Smooth muscle cell (in vitro differentiated cells): ENCODE results near the gene SYCE1. TPM values are rescaled to one million over a fixed set of nuclear protein-coding genes. Genes with fewer than 3 reads are reported as not detected.

Source experiments
- DNase-seq: peaks from one replicate; lab custom pipeline; 2025; ENCODE audit not compliant: unreplicated experiment; lab: John Stamatoyannopoulos, UW
- H2AFZ ChIP-seq: fragments of 200-600 bp; sonication (generic); 2 replicates; pipeline ENCODE4 v1.6.0; 2016; ENCODE audit warnings: antibody characterized with exemption, low read depth, mild to moderate bottlenecking
- H3F3A ChIP-seq: fragments of 200-600 bp; sonication (generic); 2 replicates; pipeline ENCODE4 v1.6.0; 2017; ENCODE audit warnings: antibody characterized with exemption, low read depth
- H3K27ac ChIP-seq: fragments of 200-600 bp; sonication (generic); 2 replicates; pipeline ENCODE4 v1.5.1; 2016; ENCODE audit warnings: low read depth, mild to moderate bottlenecking
- H3K27me3 ChIP-seq: fragments of 200-600 bp; sonication (generic); 2 replicates; pipeline ENCODE4 v1.6.1; 2016; ENCODE audit warnings: low read depth, mild to moderate bottlenecking
- H3K36me3 ChIP-seq: fragments of 200-600 bp; sonication (generic); 2 replicates; pipeline ENCODE4 v1.5.1; 2016; ENCODE audit warnings: low read depth
- H3K4me1 ChIP-seq: fragments of 200-600 bp; sonication (generic); 2 replicates; pipeline ENCODE4 v1.5.1; 2016; ENCODE audit warnings: low read depth
- H3K4me2 ChIP-seq: fragments of 200-600 bp; sonication (generic); 2 replicates; pipeline ENCODE4 v1.6.0; 2016; ENCODE audit warnings: mild to moderate bottlenecking
- H3K4me3 ChIP-seq: fragments of 200-600 bp; sonication (generic); 2 replicates; pipeline ENCODE4 v1.5.1; 2016; ENCODE audit warnings: mild to moderate bottlenecking
- H3K79me2 ChIP-seq: fragments of 200-600 bp; sonication (generic); 2 replicates; pipeline ENCODE4 v1.6.0; 2016; ENCODE audit warnings: low read depth, mild to moderate bottlenecking
- H3K9ac ChIP-seq: fragments of 200-600 bp; sonication (generic); 2 replicates; pipeline ENCODE4 v1.6.0; 2016; ENCODE audit warnings: low read depth
- H3K9me3 ChIP-seq: fragments of 200-600 bp; sonication (generic); replicated peaks from 2 replicates; pipeline ENCODE4 v1.5.1; 2016; ENCODE audit warnings: low read depth
- H4K20me1 ChIP-seq: fragments of 200-600 bp; sonication (generic); 2 replicates; pipeline ENCODE4 v1.6.0; 2016; ENCODE audit warnings: low read depth
- CTCF ChIP-seq: fragments of 200-600 bp; sonication (generic); IDR thresholded peaks from 2 replicates; pipeline ENCODE4 v1.5.1; 2017; ENCODE audit warnings: borderline replicate concordance, mild to moderate bottlenecking, antibody characterized with exemption; ENCODE audit not compliant: insufficient read depth, poor library complexity, severe bottlenecking
- WGBS: methylation state at CpG from one replicate; pipeline ENCODE4 v1.1.7; 2016; ENCODE audit warnings: low lambda C conversion rate; 5-methylcytosine and 5-hydroxymethylcytosine counted together
- polyA plus RNA-seq: library from polyadenylated mRNA; unstranded; fragments of >200 nt; fragmentation: Nextera tagmentation; extraction: Ambion mirVana; gene quantifications from 2 replicates; pipeline ENCODE4 v1.2.1, GENCODE V29; 2016
- total RNA-seq: library from RNA; depleted of rRNA; stranded (reverse); fragments of >200 nt; gene quantifications from 2 replicates; pipeline ENCODE4 v1.2.3, GENCODE V29; 2014

SYCE1 gene
- total and polyA plus RNA-seq, 2 experiments from 2014 or later = 0.13 TPM; not detected in 1

DNA sequence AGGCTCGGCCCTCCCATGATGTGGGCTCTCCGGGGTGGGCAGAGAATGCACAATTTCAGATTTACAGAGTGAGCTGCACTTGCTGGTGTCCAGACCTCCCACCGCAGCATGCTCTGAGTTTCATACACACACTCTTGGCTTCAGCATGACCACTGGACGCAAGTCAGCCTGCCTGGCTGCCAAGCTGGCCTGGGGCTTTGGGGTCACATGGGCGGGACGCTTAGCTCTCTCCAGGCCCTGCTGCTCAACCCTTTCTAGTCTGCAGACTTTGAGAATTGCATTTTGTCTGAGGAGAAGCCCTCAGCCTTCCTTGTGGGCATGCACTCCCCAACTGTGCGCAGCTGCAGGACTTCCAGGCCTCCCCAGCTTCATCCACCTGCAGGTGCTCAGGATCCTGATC is 32.5 kb downstream of the SYCE1 start:
- H3F3A ChIP-seq = no peaks in the 10 kb centered on the region
- H3K79me2 ChIP-seq = no peaks in the 10 kb centered on the region
- H3K27ac ChIP-seq = no peak overlapping the region
- no peak for DNase-seq
- H2AFZ ChIP-seq = no peak overlapping the region
- H3K36me3 ChIP-seq = no peaks in the 10 kb centered on the region
- no peaks in the 10 kb centered on the region for H3K27me3 ChIP-seq
- WGBS = 63% methylated on average over 7 of the region's 7 CpGs
- H3K9ac ChIP-seq = no peak overlapping the region
- H3K4me2 ChIP-seq = no peak overlapping the region
- H3K4me3 ChIP-seq = no peak overlapping the region
- H3K4me1 ChIP-seq = no peaks in the 10 kb centered on the region
- H3K9me3 ChIP-seq = peaks cover 7% of the 10 kb centered on the region
- H4K20me1 ChIP-seq = no peaks in the 10 kb centered on the region
- TF ChIP-seq CTCF = no peak

DNA sequence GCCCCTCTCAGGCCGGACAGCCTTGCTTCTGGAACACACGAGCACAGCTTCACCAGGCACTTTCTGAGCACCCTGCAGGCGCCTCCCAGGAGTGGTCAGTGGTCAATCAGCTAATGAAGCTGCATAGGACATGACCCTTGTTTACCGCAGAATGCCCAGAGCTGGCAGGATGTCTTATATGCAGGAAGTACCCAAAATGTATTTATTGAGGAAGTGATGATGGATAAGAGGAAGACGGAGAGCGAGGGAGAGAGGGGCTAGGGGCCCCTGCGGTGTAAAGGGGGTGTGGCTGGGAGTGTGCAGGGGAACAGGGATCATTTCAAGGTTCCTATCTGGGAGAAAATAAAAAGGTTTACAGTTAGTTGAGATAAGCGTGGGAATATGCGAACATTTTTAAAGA is 34.9 kb downstream of the SYCE1 start:
- WGBS = 78% methylated on average over 9 of the region's 9 CpGs
- H3K4me3 ChIP-seq = no peak overlapping the region
- TF ChIP-seq CTCF = no peak

DNA sequence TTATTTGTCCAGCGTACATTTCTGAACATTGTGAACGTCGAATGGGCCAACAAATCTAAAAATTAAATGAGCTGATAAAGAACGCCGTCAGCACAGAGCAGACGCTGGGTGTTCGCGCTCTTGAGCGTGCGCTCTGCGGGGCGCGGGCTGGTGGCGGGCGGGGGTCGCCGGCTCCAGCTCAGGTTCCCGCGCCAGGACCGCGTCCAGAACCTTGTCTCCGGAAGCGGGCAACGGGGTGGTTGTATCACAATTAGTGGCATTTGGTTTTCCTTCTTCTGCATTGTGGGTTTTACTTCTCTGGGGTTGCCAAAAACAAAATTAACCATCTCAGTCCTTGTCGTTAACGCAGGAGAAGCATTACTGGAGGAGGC is 35.8 kb downstream of the SYCE1 start:
- no peaks in the 10 kb centered on the region for H3K79me2 ChIP-seq
- DNase-seq = no peak
- WGBS = 93% methylated on average over 26 of the region's 26 CpGs

More for the DNA sequence above, 34.9 kb downstream of the SYCE1 start:
- Histone ChIP-seq H3K27me3 (no peaks in the 10 kb centered on the region), H3K4me2 (no peak overlapping the region), H3K9me3 (peaks cover 8% of the 10 kb centered on the region), H3K4me1 (no peaks in the 10 kb centered on the region), H2AFZ (no peak overlapping the region), H4K20me1 (no peaks in the 10 kb centered on the region), H3K27ac (no peak overlapping the region), H3F3A (no peaks in the 10 kb centered on the region), H3K79me2 (no peaks in the 10 kb centered on the region), H3K9ac (no peak overlapping the region), H3K36me3 (no peaks in the 10 kb centered on the region)
- no peak for DNase-seq

More for the DNA sequence above, 35.8 kb downstream of the SYCE1 start:
- H3K27me3 ChIP-seq = no peaks in the 10 kb centered on the region
- no peaks in the 10 kb centered on the region for H3F3A ChIP-seq
- H3K4me1 ChIP-seq = no peaks in the 10 kb centered on the region
- H3K9me3 ChIP-seq = peaks cover 5% of the 10 kb centered on the region
- no peak overlapping the region for H3K27ac ChIP-seq
- TF ChIP-seq CTCF = no peak
- no peak overlapping the region for H2AFZ ChIP-seq
- no peaks in the 10 kb centered on the region for H4K20me1 ChIP-seq
- H3K4me3 ChIP-seq = no peak overlapping the region
- no peaks in the 10 kb centered on the region for H3K36me3 ChIP-seq
- no peak overlapping the region for H3K4me2 ChIP-seq
- H3K9ac ChIP-seq = no peak overlapping the region
